IMR-90 (cell line): ENCODE data around the gene TLCD1. TPM values are rescaled to one million over a fixed set of nuclear protein-coding genes. Genes with fewer than 3 reads are reported as not detected.
A peak's percentile ranks its signal among the peaks of the same experiment; 100 is the strongest.

ENCODE experiments used
- ATAC-seq: fragments of 200-7000 bp; cut with Tn5 transposase; 2 replicates; pipeline ENCODE4 v1.9.1; 2020; ENCODE audit warnings: low read depth, mild to moderate bottlenecking, moderate library complexity
- BruUV-seq: library from RNA; stranded (reverse); fragments of 400-500 nt; replicated peaks from 2 replicates; lab custom pipeline; 2021; lab: Mats Ljungman, UMichigan
- CTCF ChIA-PET: fragments of 300-600 bp; formaldehyde crosslinking; extraction: SDS; loops from one replicate; lab custom pipeline; 2021; ENCODE audit warnings: antibody characterized with exemption; lab: Yijun Ruan, JAX
- POLR2A ChIA-PET: fragments of 300-600 bp; sonication (Branson Sonifier 250); formaldehyde crosslinking; loops from one replicate; lab custom pipeline; 2022; ENCODE audit warnings: antibody characterized with exemption; ENCODE audit not compliant: unreplicated experiment; lab: Charles Lee
- DNase-seq: peaks from one replicate; pipeline ENCODE4 v3.0.0; 2013
- H2AFZ ChIP-seq: replicated peaks from 2 replicates; pipeline ENCODE3; 2013; ENCODE audit warnings: low read length, mild to moderate bottlenecking; ENCODE audit not compliant: poor library complexity
- H2AK5ac ChIP-seq: 2 replicates; pipeline ENCODE4 v1.6.1; 2013; ENCODE audit warnings: low read depth, low read length, inconsistent platforms
- H2AK9ac ChIP-seq: replicated peaks from 2 replicates; pipeline ENCODE3; 2013; ENCODE audit warnings: mild to moderate bottlenecking, low read depth, low read length, moderate library complexity; ENCODE audit not compliant: poor library complexity
- H2BK120ac ChIP-seq: 2 replicates; pipeline ENCODE4 v1.6.1; 2013; ENCODE audit warnings: low read depth, low read length, inconsistent platforms
- H2BK15ac ChIP-seq: 3 replicates; pipeline ENCODE4 v1.6.1; 2013; ENCODE audit warnings: low read depth, low read length, inconsistent platforms
- H2BK20ac ChIP-seq: 2 replicates; pipeline ENCODE4 v1.6.1; 2013; ENCODE audit warnings: low read depth, mild to moderate bottlenecking, inconsistent platforms, low read length, moderate library complexity
- H2BK5ac ChIP-seq: 2 replicates; pipeline ENCODE4 v1.6.1; 2013; ENCODE audit warnings: mild to moderate bottlenecking, low read depth, low read length, inconsistent platforms; ENCODE audit not compliant: poor library complexity, severe bottlenecking
- H3K14ac ChIP-seq: replicated peaks from 2 replicates; pipeline ENCODE4 v1.6.1; 2013; ENCODE audit warnings: low read depth, low read length, inconsistent platforms
- H3K18ac ChIP-seq: 2 replicates; pipeline ENCODE4 v1.6.1; 2013; ENCODE audit warnings: low read depth, low read length, control low read depth
- H3K23ac ChIP-seq: 2 replicates; pipeline ENCODE4 v1.6.1; 2013; ENCODE audit warnings: low read depth, low read length, inconsistent platforms
- H3K27ac ChIP-seq: 2 replicates; pipeline ENCODE4 v1.5.1; 2013; ENCODE audit warnings: mild to moderate bottlenecking, control low read depth, low read length; ENCODE audit not compliant: insufficient read depth
- H3K27me3 ChIP-seq: 2 replicates; pipeline ENCODE4 v1.6.1; 2013; ENCODE audit warnings: low read length; ENCODE audit not compliant: control insufficient read depth, insufficient read depth
- H3K36me3 ChIP-seq: 2 replicates; pipeline ENCODE4 v1.6.1; 2013; ENCODE audit warnings: low read length, mixed read lengths; ENCODE audit not compliant: control insufficient read depth, insufficient read depth
- H3K4ac ChIP-seq: 2 replicates; pipeline ENCODE4 v1.6.1; 2013; ENCODE audit warnings: low read depth, low read length, inconsistent platforms
- H3K4me1 ChIP-seq: 2 replicates; pipeline ENCODE4 v1.6.1; 2013; ENCODE audit warnings: low read length, mixed read lengths; ENCODE audit not compliant: control insufficient read depth, insufficient read depth
- H3K4me2 ChIP-seq: 2 replicates; pipeline ENCODE4 v1.6.1; 2013; ENCODE audit warnings: low read depth, mild to moderate bottlenecking, control low read depth, low read length, moderate library complexity
- H3K4me3 ChIP-seq: 2 replicates; pipeline ENCODE4 v1.5.1; 2013; ENCODE audit warnings: low read depth, mild to moderate bottlenecking, control low read depth, low read length, moderate library complexity; ENCODE audit not compliant: insufficient read depth
- H3K56ac ChIP-seq: 2 replicates; pipeline ENCODE4 v1.6.1; 2013; ENCODE audit warnings: low read length, inconsistent platforms; ENCODE audit not compliant: insufficient read depth; ENCODE audit errors: extremely low read depth
- H3K79me1 ChIP-seq, 2 experiments: 2 replicates each; pipeline ENCODE4 v1.6.1; 2013; ENCODE audit warnings: low read length in 2 of 2, inconsistent platforms in 1 of 2, low read depth in 1 of 2
- H3K9ac ChIP-seq: 2 replicates; pipeline ENCODE4 v1.6.1; 2013; ENCODE audit warnings: low read depth, low read length, control low read depth
- H3K9me1 ChIP-seq: 2 replicates; pipeline ENCODE4 v1.6.1; 2013; ENCODE audit warnings: low read length, inconsistent platforms; ENCODE audit not compliant: insufficient read depth
- H3K9me3 ChIP-seq: 2 replicates; pipeline ENCODE4 v1.6.1; 2013; ENCODE audit warnings: low read length; ENCODE audit not compliant: control insufficient read depth, insufficient read depth
- H4K20me1 ChIP-seq: 2 replicates; pipeline ENCODE4 v1.6.1; 2013; ENCODE audit warnings: low read length, inconsistent platforms; ENCODE audit not compliant: insufficient read depth
- H4K5ac ChIP-seq: 2 replicates; pipeline ENCODE4 v1.6.1; 2013; ENCODE audit warnings: mild to moderate bottlenecking, low read depth, low read length, control low read depth
- H4K8ac ChIP-seq, 2 experiments: 2 replicates each; pipeline ENCODE4 v1.6.1; 2013; ENCODE audit warnings: low read depth in 2 of 2, low read length in 2 of 2, control low read depth in 1 of 2, inconsistent platforms in 1 of 2
- H4K91ac ChIP-seq: 2 replicates; pipeline ENCODE4 v1.6.1; 2013; ENCODE audit warnings: low read depth, low read length, inconsistent platforms; ENCODE audit not compliant: insufficient read depth
- BHLHE40 ChIP-seq: fragments of 150-350 bp; IDR thresholded peaks from 2 replicates; pipeline ENCODE4 v1.6.1; 2016; ENCODE audit warnings: mild to moderate bottlenecking, low read depth, low read length
- CHD1 ChIP-seq: IDR thresholded peaks from 2 replicates; pipeline ENCODE4 v1.6.1; 2012; ENCODE audit warnings: low read depth, low read length, improper control_type of control experiment
- CTCF ChIP-seq: conservative IDR thresholded peaks from 2 replicates; pipeline ENCODE4 v1.5.1; 2012; ENCODE audit warnings: mild to moderate bottlenecking, low read depth, low read length, improper control_type of control experiment
- ELK1 ChIP-seq: fragments of 150-350 bp; IDR thresholded peaks from 2 replicates; pipeline ENCODE4 v1.6.1; 2016; ENCODE audit warnings: low read depth, mild to moderate bottlenecking, low read length, moderate library complexity, borderline replicate concordance
- FOS ChIP-seq: fragments of 150-350 bp; IDR thresholded peaks from 2 replicates; pipeline ENCODE4 v1.6.1; 2016; ENCODE audit warnings: low read depth, low read length
- MAZ ChIP-seq: IDR thresholded peaks from 2 replicates; pipeline ENCODE4 v1.6.1; 2012; ENCODE audit warnings: low read depth, mild to moderate bottlenecking, low read length, improper control_type of control experiment, moderate library complexity, borderline replicate concordance
- MXI1 ChIP-seq: IDR thresholded peaks from 2 replicates; pipeline ENCODE4 v1.6.1; 2012; ENCODE audit warnings: low read depth, mild to moderate bottlenecking, low read length, moderate library complexity, borderline replicate concordance
- NFE2L2 ChIP-seq: fragments of 150-350 bp; IDR thresholded peaks from 2 replicates; pipeline ENCODE4 v1.6.1; 2016; ENCODE audit warnings: low read depth, mild to moderate bottlenecking, low read length
- POLR2A ChIP-seq: IDR thresholded peaks from 2 replicates; pipeline ENCODE4 v1.6.1; 2012; ENCODE audit warnings: mild to moderate bottlenecking, low read depth, low read length
- RAD21 ChIP-seq: IDR thresholded peaks from 2 replicates; pipeline ENCODE4 v1.6.1; 2012; ENCODE audit warnings: low read length, improper control_type of control experiment
- RCOR1 ChIP-seq: IDR thresholded peaks from 2 replicates; pipeline ENCODE4 v1.6.1; 2012; ENCODE audit warnings: mild to moderate bottlenecking, low read length, improper control_type of control experiment; ENCODE audit not compliant: insufficient replicate concordance
- SMC3 ChIP-seq: fragments of 150-350 bp; IDR thresholded peaks from 2 replicates; pipeline ENCODE4 v1.6.1; 2016; ENCODE audit warnings: low read depth, mild to moderate bottlenecking, antibody characterized with exemption, low read length, moderate library complexity
- USF2 ChIP-seq: fragments of 150-350 bp; IDR thresholded peaks from 2 replicates; pipeline ENCODE4 v1.6.1; 2017; ENCODE audit warnings: mild to moderate bottlenecking, antibody characterized with exemption, low read length, low read depth
- WGBS, 2 experiments: methylation state at CpG; one replicate each; pipeline versions ENCODE4 v1.1.5 to v1.1.7; 2013; ENCODE audit warnings: missing lambda C conversion rate in 2 of 2; ENCODE audit not compliant: insufficient read length in 1 of 2; ENCODE audit errors: extremely low coverage in 2 of 2; 5-methylcytosine and 5-hydroxymethylcytosine counted together
- dilution Hi-C: fragments of 300-500 bp; cut with HindIII; formaldehyde crosslinking; loops from one replicate; pipeline ENCODE4 v1.14.3; 2018; ENCODE audit warnings: low sequenced_read_pairs; ENCODE audit not compliant: unreplicated experiment
- in situ Hi-C: fragments of 300-500 bp; cut with MboI; formaldehyde crosslinking; loops from 3 replicates; pipeline ENCODE4 v1.14.3; 2019; ENCODE audit warnings: low sequenced_read_pairs, inconsistent platforms, mixed read lengths
- intact Hi-C: fragments of 100-400 bp; cut with micrococcal nuclease; formaldehyde crosslinking; loops from 2 replicates; pipeline ENCODE4 v1.10.0; 2022
- polyA plus RNA-seq, 3 experiments: library from polyadenylated mRNA; depleted of rRNA; stranded (reverse); fragments of >200 nt; gene quantifications; 2 replicates each; pipeline ENCODE4 v1.2.3, GENCODE V29; 2012; ENCODE audit warnings: low replicate concordance in 1 of 3
- total RNA-seq: library from RNA; depleted of rRNA; stranded (reverse); fragments of >200 nt; gene quantifications from 2 replicates; pipeline ENCODE4 v1.2.3, GENCODE V29; 2012

TLCD1 gene
- total and polyA plus RNA-seq, 2 of the 4 experiments (the other 2 are of a cell fraction) = 3.6 to 9.3 TPM

GRCh38 chr17:28747801-28748750, 22.0 kb upstream of the TLCD1 start:
- Histone ChIP-seq H2BK120ac (no peak overlapping the region), H3K14ac (no peak overlapping the region), H3K4ac (no peak overlapping the region), H3K56ac (no peak overlapping the region), H3K9ac (no peak overlapping the region), H2AFZ (no peak overlapping the region), H3K9me3 (no peaks in the 10 kb centered on the region), H2BK20ac (no peak overlapping the region), H3K4me3 (no peak overlapping the region), H3K23ac (0 out of 2 replicates have a peak overlapping the region, but pooled peaks have one; percentile 11), H3K79me1 (peaks cover 20 to 69% of the 10 kb centered on the region in 2 experiments), H3K27me3 (no peaks in the 10 kb centered on the region), H4K5ac (no peak overlapping the region), H3K9me1 (peaks cover 8% of the 10 kb centered on the region; the same call in 1 of the 2 replicates), H4K91ac (no peak overlapping the region), H4K20me1 (peaks cover 83% of the 10 kb centered on the region), H3K4me2 (no peak overlapping the region), H3K18ac (no peak overlapping the region), H3K4me1 (peaks cover 13% of the 10 kb centered on the region), H3K27ac (no peak overlapping the region), H2AK5ac (no peak overlapping the region), H2BK5ac (no peak overlapping the region), H2AK9ac (no peak overlapping the region), H4K8ac (no peak overlapping the region), H2BK15ac (no peak overlapping the region), H3K36me3 (peaks cover 55% of the 10 kb centered on the region)
- dilution Hi-C loops (no loop called here), intact Hi-C loops (no loop called here), in situ Hi-C loops (no loop called here)
- whole genome bisulfite sequencing, 2 experiments = 93% methylated on average over 5 of the region's 18 CpGs; no CpG with 5 or more reads in 1 of the 2 experiments
- ATAC-seq (no peak), DNase-seq (no peak)
- no TSS peak for BruUV-seq
- CTCF ChIA-PET = interaction anchor here (0.7 to 5.4 kb wide), 3 partner anchors 15 to 20 kb away, joined by 3 to 60 read pairs (median 3); partner anchors contain the start of genes NEK8 and TLCD1
- POLR2A ChIA-PET = interaction anchor here (1.7 kb wide), 1 partner anchor 21 kb away, joined by 6 read pairs; no protein-coding TSS in a partner anchor
- TF ChIP-seq ELK1 (no peak), MAZ (no peak), RAD21 (no peak), RCOR1 (no peak), USF2 (no peak), MXI1 (no peak), POLR2A (no peak), BHLHE40 (no peak), CTCF (no peak), FOS (no peak), NFE2L2 (no peak), CHD1 (no peak), SMC3 (no peak)
